COLO668 (cell line): Measurements from ENCODE around the gene THAP5.
A peak's percentile ranks its signal among the peaks of the same experiment; 100 is the strongest.
"Not testable (repeated sequence)": the region's sequence is repeated elsewhere in the genome, so short reads cannot be mapped to it uniquely, and the experiment has no call there.

Experiments
- DNase-seq: peaks from one replicate; lab custom pipeline; 2025; ENCODE audit not compliant: unreplicated experiment; lab: John Stamatoyannopoulos, UW

The THAP5 gene

GRCh38 chr7:108585843-108586242 lies 16.3 kb upstream of the THAP5 start:
- no peak for DNase-seq

GRCh38 chr7:108584211-108584610 lies 14.7 kb upstream of the THAP5 start:
- DNase-seq: no peak

GRCh38 chr7:108581655-108582491 lies 12.4 kb upstream of the THAP5 start:
- no peak for DNase-seq

- DNase-seq: no peak
Observed at GRCh38 chr7:108580298-108580697, 10.8 kb upstream of the THAP5 start.

DNA sequence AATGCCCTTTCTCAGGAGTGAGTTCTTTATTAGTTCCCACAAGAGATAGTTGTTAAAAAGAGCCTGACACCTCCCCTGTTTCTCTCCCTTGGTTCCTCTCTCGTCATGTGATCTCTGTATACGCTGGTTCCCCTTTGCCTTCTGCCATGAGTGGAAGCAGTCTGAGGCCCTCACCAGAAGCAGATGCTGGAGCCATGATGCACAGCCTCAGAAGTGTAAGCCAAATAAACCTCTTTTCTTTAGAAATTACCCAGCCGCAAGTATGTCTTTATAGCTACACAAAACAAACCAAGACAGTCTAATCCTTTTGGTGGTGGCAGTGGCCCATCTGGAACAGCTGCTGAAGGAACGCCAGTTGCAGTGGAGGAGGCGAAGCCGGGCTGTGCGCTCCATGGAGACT lies 9.4 kb upstream of the THAP5 start:
- no peak for DNase-seq

DNA sequence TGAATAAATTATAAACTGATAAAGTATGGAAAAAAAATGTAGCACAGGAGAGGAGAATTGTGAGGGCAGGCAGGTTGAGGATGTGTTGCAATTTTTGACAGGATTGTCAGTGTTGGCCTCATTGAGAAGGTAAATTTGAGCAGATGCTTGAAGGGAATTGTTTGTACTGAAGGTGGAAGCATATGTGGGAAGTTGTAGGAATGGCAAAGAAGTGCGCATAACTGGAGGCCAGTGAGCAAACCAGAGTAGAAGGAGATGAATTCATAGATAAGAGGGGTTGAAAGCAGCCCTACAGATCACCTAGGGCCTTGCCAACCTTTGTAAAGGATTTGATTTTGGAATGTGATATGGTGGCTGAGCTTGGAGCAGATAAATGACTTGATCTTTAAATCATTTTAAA lies 6.6 kb upstream of the THAP5 start:
- no peak for DNase-seq

- DNase-seq: no peak
Observed at GRCh38 chr7:108575156-108575555, 5.7 kb upstream of the THAP5 start.

- no peak for DNase-seq
Observed at GRCh38 chr7:108572480-108572879, 3.0 kb upstream of the THAP5 start.

- DNase-seq: peak; percentile 54
Observed at GRCh38 chr7:108570146-108570755, 745 bp upstream of the THAP5 start.

DNA sequence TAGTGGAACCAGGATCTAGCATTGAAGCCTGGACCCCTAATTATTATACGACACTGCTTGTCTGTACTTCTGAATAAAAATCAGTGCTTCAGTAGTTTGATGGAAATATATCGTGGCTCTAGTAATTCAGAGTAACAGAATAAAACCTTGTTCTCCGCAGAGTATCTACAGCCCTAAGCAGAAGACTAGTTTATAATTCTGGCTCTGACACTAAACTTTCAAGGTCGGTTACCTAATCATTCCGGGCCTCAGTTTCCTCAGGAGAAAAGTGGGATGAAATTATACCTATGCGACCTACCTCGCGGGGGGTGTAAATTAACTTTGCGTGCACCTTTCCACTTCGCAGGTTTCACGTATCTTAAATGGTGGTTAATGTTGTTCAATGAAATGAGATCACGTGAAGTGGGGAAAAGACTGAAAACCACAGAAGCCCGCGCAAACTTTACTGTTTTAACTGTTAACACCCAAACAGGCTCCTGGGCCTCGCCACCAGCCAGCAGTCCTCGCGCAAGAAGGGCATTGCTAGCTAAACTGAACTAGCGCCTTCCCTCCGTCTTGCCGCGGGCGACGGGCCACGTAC lies 615 bp downstream of the THAP5 start:
- DNase-seq: no peak

GRCh38 chr7:108565987-108566386 lies 3.5 kb downstream of the THAP5 start:
- no peak for DNase-seq

DNA sequence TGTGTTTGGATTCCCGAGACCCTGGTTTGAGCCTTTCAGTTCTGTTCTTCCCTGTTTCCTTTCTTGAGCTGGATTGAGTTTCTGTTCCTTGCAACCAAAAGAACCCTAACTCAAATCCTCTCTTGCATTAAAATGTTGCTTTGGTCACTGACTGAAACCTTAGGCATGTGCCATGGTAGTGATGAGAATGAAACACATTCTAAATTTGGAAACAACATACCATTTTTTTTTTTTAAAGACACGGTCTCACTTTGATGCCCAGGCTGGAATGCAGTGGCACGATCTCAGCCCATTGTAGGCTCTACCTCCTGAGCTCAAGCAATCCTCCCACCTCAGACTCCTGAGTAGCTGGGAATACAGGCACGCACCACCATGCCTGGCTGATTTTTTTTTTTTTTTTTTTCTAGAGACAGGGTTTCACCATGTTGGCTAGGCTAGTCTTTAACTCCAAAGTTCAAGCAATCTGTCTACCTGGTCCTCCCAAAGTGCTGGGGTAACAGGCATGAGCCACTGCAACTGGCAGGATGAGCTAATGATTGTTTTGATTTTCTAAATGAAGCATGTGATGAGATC lies 8.4 kb downstream of the THAP5 start:
- DNase-seq: no peak

DNA sequence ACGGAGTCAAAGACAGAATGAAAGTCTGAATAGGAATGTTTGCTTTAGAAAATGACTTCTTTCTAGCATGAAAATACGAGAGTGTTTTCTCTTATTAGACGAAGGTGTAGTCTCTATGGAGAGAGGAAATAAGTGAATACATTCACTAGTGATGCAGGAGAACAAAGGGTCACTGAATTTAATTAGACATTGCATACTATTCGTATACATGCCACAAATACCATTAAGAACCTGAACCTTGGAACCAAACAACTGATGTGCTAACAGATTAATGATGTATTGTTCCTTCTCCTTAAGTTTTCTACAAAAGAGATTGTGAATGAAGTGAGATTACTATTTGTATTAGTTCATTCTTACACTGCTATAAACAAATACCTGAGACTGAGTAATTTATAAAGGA lies 10.3 kb downstream of the THAP5 start:
- DNase-seq: no peak

- DNase-seq: no peak
Observed at GRCh38 chr7:108557617-108558016, 11.9 kb downstream of the THAP5 start.

- no peak for DNase-seq
Observed at GRCh38 chr7:108557191-108557590, 12.3 kb downstream of the THAP5 start.

GRCh38 chr7:108556665-108557064 lies 12.8 kb downstream of the THAP5 start:
- not testable (repeated sequence) for DNase-seq

DNA sequence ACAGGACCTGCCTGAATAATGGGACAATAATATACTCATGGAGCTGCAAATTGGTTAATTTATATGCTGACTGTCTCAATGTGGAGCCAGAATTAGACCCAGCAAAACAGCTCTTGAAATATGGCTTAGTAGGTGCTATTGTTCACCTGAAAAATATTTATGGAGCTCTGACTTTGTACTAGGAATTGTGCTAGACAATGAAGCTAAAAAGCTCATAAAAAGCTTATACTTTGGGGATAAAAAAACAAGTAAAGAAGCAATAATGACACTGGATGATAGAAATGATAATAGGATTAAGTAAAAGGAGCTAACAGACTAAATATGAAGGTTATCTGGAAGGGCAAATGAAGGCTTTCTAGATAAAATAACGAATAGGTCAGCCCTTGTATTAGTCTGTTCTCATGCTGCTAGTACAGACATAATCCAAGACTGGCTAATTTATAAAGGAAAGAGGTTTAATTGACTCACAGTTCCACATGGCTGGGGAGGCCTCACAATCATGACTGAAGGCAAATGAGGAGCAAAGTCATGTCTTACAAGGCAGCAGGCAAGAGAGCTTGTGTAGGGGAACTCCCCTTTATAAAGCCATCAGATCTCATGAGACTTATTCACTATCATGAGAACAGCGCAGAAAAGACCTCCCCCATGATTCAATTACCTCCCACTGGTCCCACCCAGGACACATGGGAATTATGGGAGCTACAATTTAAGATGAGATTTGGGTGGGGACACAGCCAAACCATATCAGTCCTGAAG lies 21.2 kb downstream of the THAP5 start:
- not testable (repeated sequence) for DNase-seq

DNA sequence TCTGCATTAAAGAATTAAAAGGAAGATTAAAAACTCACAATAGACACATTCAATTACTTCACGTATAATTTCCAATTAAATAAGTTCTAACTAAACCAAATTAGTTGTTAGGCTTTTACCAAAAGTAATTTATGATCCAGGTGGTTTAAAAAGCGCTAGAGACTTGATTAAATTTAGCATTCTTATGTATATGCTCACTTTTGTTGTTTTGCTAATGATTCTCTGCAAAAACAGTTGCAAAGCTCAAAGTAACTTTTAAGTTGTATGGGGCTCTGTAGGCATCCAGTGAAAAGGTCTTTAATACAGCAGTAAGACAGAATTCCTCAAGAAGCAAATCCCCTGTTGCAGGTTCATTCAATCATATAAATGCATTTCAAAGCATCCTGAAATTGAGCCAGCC lies 28.0 kb downstream of the THAP5 start:
- no peak for DNase-seq

- DNase-seq: not testable (repeated sequence)
Observed at GRCh38 chr7:108538685-108539084, 30.8 kb downstream of the THAP5 start.

DNA sequence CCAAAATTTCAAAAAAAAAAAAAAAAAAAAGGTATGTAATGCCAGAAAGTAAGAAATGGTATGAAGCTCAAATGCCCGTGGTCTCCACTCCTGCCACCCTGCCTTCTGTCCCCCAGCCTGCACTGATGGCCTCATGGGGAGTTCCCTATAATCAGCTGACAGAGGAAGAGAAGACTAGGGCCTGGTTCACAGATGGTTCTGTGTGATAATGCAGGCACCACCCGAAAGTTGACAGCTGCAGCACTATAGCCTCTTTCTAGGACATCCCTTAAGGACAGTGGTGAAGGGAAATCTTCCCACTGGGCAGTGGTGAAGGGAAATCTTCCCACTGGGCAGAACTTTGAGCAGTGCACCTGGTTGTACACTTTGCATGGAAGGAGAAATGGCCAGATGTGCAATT lies 31.3 kb downstream of the THAP5 start:
- DNase-seq: not testable (repeated sequence)

- no peak for DNase-seq
Observed at GRCh38 chr7:108537229-108537628, 32.3 kb downstream of the THAP5 start.
